HG03520 (cell line): ENCODE results near the gene PRDM16.
"Not testable (repeated sequence)": the region's sequence is repeated elsewhere in the genome, so short reads cannot be mapped to it uniquely, and the experiment has no call there.

Source experiments
- ATAC-seq: cut with Tn5 transposase; IDR thresholded peaks from one replicate; pipeline ENCODE4 v1.9.1; 2021; ENCODE audit warnings: mild to moderate bottlenecking, moderate library complexity; ENCODE audit not compliant: unreplicated experiment

PRDM16 gene

GRCh38 chr1:3156936-3157335, 87.9 kb downstream of the PRDM16 start:
- ATAC-seq: no peak

DNA sequence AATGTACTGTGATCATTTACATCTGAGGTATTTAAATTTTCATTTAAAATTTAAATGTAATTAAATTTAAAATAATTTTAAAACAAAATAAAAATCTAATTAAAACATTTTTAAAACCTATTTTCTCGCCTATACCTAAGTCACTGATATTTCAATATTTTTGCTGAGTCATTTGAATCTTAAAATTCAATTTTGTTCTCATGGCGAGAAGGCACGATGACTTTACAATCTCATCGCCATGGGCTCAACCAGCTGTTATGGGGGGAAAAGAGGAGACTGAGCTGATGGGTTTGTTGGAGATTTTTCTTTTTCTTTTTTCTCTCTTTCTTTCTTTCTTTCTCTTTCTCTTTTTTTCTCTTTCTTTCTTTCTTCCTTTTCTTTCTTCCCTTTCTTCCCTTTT, 89.3 kb downstream of the PRDM16 start:
- ATAC-seq: no peak

GRCh38 chr1:3159121-3159520, 90.1 kb downstream of the PRDM16 start:
- no peak for ATAC-seq

DNA sequence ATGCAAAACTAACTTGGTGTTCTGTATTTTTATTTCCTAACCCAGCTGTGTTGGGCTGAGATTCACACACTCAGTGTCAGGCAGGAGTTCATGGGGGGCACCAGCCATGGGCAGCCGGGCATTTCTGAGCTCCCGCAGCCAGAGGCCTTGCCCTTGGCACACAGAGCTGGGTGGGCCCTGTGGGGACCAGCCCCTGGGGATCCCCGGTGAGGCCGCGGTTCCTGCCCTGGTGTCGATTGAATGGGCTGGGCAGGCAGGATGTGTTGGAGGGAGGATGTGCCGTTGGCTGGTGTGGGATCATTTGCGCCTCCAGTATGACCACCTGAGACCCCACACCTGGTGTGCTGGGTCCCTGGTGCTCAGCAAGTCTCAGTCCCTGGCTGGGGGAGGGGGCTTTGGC, 91.0 kb downstream of the PRDM16 start:
- no peak for ATAC-seq

- ATAC-seq: no peak
Observed at GRCh38 chr1:3160647-3161145, 91.7 kb downstream of the PRDM16 start.

DNA sequence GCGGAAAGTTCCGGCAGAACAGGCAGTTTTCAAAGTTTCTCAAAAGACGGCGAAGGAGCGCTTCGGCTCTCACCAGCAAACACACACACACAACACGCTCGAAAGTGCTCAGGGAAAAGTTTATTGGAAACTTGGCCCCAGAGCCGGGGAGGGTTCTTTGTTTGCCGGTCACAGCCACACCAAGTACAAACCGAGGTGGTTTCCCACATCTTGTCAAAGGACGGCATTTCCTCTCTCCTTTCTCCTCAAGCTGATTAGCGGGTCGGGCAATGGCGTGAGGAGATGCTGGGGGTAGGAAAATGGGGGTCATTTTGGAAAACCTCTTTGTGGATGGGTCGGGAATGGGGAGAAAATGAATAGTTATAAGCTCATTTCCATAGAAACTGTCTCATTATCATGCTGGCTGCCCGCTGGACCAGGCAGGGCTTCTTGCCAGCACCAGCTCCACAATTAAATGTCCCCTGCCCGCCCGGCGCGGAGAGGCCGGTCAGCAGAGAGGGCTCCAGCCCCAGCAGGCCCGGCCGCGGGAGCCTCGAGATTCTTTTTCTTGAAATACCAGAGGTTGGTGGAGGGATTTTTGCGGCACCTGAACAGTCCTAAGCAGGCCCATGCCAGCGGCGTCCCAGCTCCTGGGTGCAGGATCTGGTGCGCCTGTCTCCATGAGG, 92.3 kb downstream of the PRDM16 start:
- no peak for ATAC-seq

GRCh38 chr1:3162322-3162882, 93.4 kb downstream of the PRDM16 start:
- ATAC-seq: no peak

DNA sequence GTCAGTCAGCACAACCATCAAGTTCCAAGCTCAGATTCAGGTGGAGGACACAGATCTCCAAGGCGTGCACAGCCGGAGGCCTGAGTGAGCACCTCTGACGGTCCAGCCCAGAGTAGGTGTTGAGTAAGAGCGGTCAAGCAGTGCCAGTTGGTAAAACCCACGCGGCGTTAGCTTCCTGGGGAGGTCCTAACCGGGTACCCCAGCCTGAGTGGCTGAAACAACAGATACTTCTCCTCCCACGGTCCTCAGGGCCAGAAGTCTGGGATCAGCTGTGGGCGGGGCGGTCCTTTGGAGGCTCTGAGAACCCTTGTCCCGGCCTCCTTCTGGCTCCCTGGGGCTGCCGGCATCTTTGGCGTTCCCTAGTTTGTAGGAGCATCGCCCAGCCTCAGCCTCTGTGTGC, 94.4 kb downstream of the PRDM16 start:
- ATAC-seq: no peak

DNA sequence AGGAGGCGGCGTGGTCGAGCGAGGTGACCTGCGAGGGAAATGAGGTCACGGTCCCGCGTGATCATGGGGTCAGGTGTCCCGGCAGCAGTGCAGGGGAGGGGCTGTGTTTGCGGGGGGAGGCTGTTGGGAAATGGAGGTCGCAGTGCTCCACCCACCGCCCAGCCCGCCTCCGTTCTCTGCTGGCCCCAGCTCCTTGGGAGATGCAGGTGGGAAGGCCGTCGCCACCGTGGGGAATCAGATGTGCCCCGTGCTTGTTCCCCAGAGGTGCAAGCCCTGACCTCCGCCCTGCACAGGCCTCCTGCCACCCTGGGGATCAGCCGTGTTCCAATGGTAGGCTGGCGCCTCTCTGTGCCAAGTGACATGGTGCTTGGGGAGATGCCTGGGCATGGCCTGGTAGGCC, 95.7 kb downstream of the PRDM16 start:
- ATAC-seq: no peak

DNA sequence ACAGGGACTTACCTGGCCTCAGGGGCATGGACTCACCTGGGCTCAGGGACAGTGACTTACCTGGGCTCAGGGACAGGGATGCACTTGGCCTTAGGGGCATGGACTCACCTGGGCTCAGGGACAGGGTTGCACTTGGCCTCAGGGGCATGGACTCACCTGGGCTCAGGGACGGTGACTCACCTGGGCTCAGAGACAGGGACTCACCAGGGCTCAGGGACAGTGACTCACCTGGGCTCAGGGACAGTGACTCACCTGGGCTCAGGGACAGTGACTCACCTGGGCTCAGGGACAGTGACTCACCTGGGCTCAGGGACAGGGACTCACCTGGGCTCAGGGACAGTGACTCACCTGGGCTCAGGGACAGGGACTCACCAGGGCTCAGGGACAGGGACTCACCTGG, 96.2 kb downstream of the PRDM16 start:
- ATAC-seq: not testable (repeated sequence)

- ATAC-seq: no peak
Observed at GRCh38 chr1:3166206-3166918, 97.4 kb downstream of the PRDM16 start.

DNA sequence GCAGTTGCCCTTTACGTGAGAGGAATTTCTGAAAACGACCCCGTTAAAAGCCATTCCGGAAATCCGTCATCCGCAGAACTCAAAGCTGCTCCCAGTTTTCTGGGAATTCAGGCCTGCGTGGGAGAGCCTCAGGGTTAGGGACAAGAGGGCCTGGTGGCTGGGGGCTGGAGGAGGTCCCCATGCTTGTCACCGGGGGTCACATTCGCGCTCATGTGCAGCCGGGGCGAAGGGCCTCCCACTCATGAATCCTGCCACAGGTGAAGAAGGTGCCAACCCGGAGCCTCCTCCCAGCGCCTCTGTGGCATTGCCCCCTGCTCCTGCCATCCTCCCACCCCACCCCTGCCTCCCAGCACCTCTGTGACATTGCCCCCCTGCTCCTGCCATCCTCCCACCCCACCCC, 98.3 kb downstream of the PRDM16 start:
- no peak for ATAC-seq

DNA sequence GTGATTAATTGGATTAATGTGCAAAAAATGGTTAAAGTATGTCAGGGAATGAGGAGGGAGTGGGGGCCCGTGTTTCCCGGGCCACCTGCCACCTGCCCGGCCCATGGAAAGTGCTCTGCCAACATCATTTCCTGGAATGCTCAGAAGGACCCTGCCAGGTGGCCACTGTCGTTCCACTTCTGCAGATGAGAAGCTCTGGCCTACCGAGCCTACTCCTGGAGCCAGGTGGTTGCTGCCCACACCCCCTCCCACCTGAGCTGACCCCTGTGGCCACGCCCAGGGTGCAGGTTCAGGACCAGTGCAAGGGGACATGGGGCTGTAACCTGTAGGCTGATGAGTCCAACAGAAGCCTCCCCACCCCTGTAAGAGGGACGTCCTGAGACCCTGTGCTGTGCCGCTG, 99.7 kb downstream of the PRDM16 start:
- ATAC-seq: no peak

- ATAC-seq: no peak
Observed at GRCh38 chr1:3169665-3170356, 100.8 kb downstream of the PRDM16 start.

- no peak for ATAC-seq
Observed at GRCh38 chr1:3170561-3171453, 101.8 kb downstream of the PRDM16 start.

GRCh38 chr1:3171761-3172160, 102.8 kb downstream of the PRDM16 start:
- no peak for ATAC-seq

GRCh38 chr1:3172431-3173380, 103.7 kb downstream of the PRDM16 start:
- no peak for ATAC-seq

DNA sequence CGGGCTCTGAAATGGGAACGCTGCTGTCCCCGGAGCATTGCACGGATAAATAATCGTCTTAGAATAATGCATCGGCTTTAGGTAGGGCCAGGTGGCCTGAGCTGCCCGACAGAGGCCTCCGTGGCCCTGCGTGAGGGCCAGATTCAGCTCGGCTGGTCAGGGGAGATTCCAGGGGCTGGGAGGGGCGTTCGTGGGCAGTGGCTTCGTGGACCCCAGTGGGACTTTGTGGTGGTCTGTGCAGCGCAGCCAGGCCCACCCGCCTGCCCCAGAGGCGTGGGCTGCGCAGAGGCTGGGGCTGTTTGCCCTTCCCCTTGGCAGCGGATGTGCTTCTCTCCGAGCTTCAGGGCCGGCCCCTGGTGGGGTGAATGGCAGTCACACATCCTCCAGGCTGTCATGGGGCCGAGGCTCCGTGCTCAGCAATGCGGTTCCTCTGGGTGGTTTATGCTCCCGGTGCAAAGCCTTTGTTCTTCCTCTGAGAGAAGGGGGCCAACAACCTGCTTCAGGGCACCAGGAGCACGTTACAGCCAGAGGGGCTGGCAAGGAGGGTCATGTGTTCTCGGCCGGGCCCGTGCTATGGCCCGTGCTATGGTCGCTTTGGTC, 104.5 kb downstream of the PRDM16 start:
- ATAC-seq: no peak
